Measurements from ENCODE around the gene POU6F2.
"Not testable (repeated sequence)": the region's sequence is repeated elsewhere in the genome, so short reads cannot be mapped to it uniquely, and the experiment has no call there.

Gene POU6F2

GRCh38 chr7:39374436-39375040 is 396.8 kb downstream of the POU6F2 start:
- DNase-seq = no peak

- no peak for DNase-seq
Observed at GRCh38 chr7:39375047-39375873, 397.6 kb downstream of the POU6F2 start.

- no peak for DNase-seq
Observed at GRCh38 chr7:39375874-39376190, 398.1 kb downstream of the POU6F2 start.

GRCh38 chr7:39376881-39377280 is 399.2 kb downstream of the POU6F2 start:
- DNase-seq = not testable (repeated sequence)

GRCh38 chr7:39379416-39379815 is 401.7 kb downstream of the POU6F2 start:
- DNase-seq = no peak

GRCh38 chr7:39383136-39383535 is 405.4 kb downstream of the POU6F2 start:
- DNase-seq = no peak

- DNase-seq = no peak
Observed at GRCh38 chr7:39384386-39384785, 406.7 kb downstream of the POU6F2 start.

GRCh38 chr7:39386718-39387117 is 409.0 kb downstream of the POU6F2 start:
- DNase-seq = no peak

GRCh38 chr7:39392151-39392550 is 414.4 kb downstream of the POU6F2 start:
- no peak for DNase-seq

- DNase-seq = no peak
Observed at GRCh38 chr7:39394105-39394680, 416.5 kb downstream of the POU6F2 start.

- DNase-seq = no peak
Observed at GRCh38 chr7:39399458-39399857, 421.7 kb downstream of the POU6F2 start.

- no peak for DNase-seq
Observed at GRCh38 chr7:39399986-39400385, 422.3 kb downstream of the POU6F2 start.

GRCh38 chr7:39400836-39401235 is 423.1 kb downstream of the POU6F2 start:
- DNase-seq = no peak

GRCh38 chr7:39402034-39402433 is 424.3 kb downstream of the POU6F2 start:
- no peak for DNase-seq

- DNase-seq = no peak
Observed at GRCh38 chr7:39404907-39405306, 427.2 kb downstream of the POU6F2 start.

GRCh38 chr7:39405581-39405980 is 427.9 kb downstream of the POU6F2 start:
- DNase-seq = no peak

- DNase-seq = no peak
Observed at GRCh38 chr7:39406467-39406866, 428.8 kb downstream of the POU6F2 start.

GRCh38 chr7:39407137-39407536 is 429.4 kb downstream of the POU6F2 start:
- DNase-seq = no peak

GRCh38 chr7:39407723-39408122 is 430.0 kb downstream of the POU6F2 start:
- DNase-seq = no peak

- no peak for DNase-seq
Observed at GRCh38 chr7:39408906-39409305, 431.2 kb downstream of the POU6F2 start.

GRCh38 chr7:39410582-39410981 is 432.9 kb downstream of the POU6F2 start:
- DNase-seq = no peak

GRCh38 chr7:39413636-39414223 is 436.0 kb downstream of the POU6F2 start:
- no peak for DNase-seq

- DNase-seq = peak; percentile 77
Observed at GRCh38 chr7:39414224-39415035, 436.7 kb downstream of the POU6F2 start.
